SJCRH30 (cell line): ENCODE measurements around the gene SPEF2. TPM values are rescaled to one million over a fixed set of nuclear protein-coding genes. Genes with fewer than 3 reads are reported as not detected.
"Not testable (repeated sequence)": the region's sequence is repeated elsewhere in the genome, so short reads cannot be mapped to it uniquely, and the experiment has no call there.

Experiments
- DNase-seq, 2 experiments: peaks; one replicate each; pipeline ENCODE4 v3.0.0-alpha.2; 2015 to 2020
- H3K27ac ChIP-seq: fragments of 250-450 bp; sonication (Bioruptor Pico); 2 replicates; pipeline ENCODE4 v1.5.1; 2020; ENCODE audit warnings: mild to moderate bottlenecking, moderate library complexity
- H3K27me3 ChIP-seq: fragments of 250-450 bp; sonication (Bioruptor Pico); 2 replicates; pipeline ENCODE4 v1.5.1; 2020; ENCODE audit warnings: mild to moderate bottlenecking, moderate library complexity
- H3K36me3 ChIP-seq: fragments of 250-450 bp; sonication (Bioruptor Pico); 2 replicates; pipeline ENCODE4 v1.5.1; 2020; ENCODE audit warnings: mild to moderate bottlenecking, moderate library complexity
- H3K4me1 ChIP-seq: fragments of 250-450 bp; sonication (Bioruptor Pico); 2 replicates; pipeline ENCODE4 v1.5.1; 2020; ENCODE audit warnings: mild to moderate bottlenecking, moderate library complexity
- H3K4me3 ChIP-seq: fragments of 250-450 bp; sonication (Bioruptor Pico); 2 replicates; pipeline ENCODE4 v1.5.1; 2020; ENCODE audit warnings: mild to moderate bottlenecking, moderate library complexity
- H3K9me3 ChIP-seq: fragments of 250-450 bp; sonication (Bioruptor Pico); replicated peaks from 2 replicates; pipeline ENCODE4 v1.5.1; 2020; ENCODE audit warnings: mild to moderate bottlenecking, moderate library complexity
- total RNA-seq: library from RNA; depleted of rRNA; stranded (reverse); fragments of >200 nt; shearing (Covaris generic); gene quantifications from 2 replicates; pipeline ENCODE4 v1.2.3, GENCODE V29; 2014

SPEF2 gene
- total RNA-seq, 1 experiment from 2014 or later: not detected

DNA sequence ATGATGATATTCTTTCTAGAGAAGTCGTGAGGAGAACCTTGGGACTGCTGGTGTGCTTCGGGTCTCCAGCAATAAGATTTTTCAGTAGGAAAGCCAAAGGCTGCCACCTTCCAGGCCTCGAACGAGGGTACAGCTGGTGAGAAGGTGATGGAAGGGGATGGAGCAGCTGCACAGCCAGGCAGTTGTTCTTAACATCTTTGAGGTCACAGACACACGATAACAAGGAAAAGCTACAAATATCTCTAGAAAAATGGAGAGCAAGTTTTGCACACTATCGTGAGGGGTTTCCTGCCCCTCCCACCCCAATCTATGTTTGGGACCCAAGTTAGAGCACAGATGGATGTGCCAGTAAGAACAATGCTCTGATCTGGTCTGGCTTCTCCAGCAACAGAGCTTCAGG, 232.2 kb downstream of the SPEF2 start:
- no peaks in the 10 kb centered on the region; the same call in none of the 2 replicates for H3K9me3 ChIP-seq
- no peak overlapping the region for H3K4me3 ChIP-seq
- H3K27ac ChIP-seq: no peak overlapping the region
- peaks cover 4% of the 10 kb centered on the region; the same call in 1 of the 2 replicates for H3K27me3 ChIP-seq
- no peaks in the 10 kb centered on the region for H3K36me3 ChIP-seq
- no peaks in the 10 kb centered on the region for H3K4me1 ChIP-seq
- no peak for DNase-seq

DNA sequence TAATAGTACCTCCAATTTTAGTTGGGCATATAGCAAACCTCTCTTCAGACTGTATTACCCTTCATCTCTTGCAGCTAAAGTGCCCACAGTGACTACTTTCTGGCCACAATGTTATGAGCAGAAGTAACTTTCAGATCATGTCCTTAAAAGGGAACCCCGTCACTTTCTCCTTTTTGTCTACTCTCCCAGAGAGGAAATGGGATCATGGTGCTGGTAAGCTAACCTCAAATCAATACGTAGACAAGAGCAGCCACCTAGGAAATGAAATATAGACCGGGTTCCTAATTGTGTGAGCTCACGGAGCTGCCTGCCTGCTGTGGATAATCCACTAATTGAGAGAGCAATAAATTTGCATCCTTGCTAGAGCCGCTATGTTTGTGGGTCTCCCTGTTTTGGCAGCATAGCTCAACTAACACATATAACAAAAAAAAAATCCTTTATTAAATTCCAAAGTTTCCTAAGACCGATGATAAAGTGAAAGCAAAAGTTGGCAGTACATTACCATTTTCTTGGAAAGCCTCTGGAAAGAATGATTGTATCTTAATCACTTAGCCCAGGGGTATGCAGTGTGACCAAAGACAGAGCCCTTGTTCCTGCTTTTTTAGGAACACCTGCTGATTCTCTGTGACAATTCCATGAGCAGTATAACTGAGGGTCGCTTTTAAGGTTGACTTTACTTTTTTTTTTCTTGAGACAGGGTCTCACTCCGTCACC, 233.5 kb downstream of the SPEF2 start:
- Histone ChIP-seq H3K4me3 (no peak overlapping the region), H3K9me3 (no peaks in the 10 kb centered on the region; the same call in 1 of the 2 replicates), H3K36me3 (no peaks in the 10 kb centered on the region), H3K4me1 (no peaks in the 10 kb centered on the region), H3K27me3 (peaks cover 4% of the 10 kb centered on the region; the same call in 1 of the 2 replicates), H3K27ac (no peak overlapping the region)
- DNase-seq: no peak

DNA sequence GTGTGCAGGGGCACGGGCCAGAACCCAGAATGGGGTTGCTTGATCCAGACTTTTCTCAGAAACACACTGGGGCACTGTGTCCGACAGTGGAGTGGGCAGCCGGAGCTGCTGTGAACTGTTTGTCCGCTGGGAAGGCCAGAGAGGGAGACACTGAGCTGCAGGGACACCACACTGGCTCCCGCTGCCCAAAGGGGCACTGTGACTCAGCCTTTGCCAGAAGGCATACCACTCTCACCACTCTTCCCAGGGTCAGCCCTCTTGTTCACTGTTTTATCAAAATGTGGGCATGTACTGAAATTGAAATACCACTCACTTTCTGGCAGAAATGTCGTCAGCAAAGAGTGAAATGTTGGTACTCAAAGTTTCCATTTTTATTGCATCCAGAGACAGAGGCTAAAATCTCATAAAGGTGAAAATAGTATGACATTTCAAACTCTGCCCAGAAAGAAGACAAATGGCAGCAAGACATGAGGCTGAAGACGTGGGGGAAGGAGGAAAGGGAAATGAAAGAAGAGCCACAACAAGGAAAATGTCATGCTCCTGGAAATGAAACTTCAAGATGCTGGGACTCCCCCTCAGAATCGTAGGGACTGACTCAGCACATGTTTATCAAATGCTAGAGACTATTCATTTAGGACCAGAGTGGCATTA, 234.5 kb downstream of the SPEF2 start:
- Histone ChIP-seq H3K4me3 (no peak overlapping the region), H3K27me3 (peaks cover 4% of the 10 kb centered on the region; the same call in 1 of the 2 replicates), H3K9me3 (no peaks in the 10 kb centered on the region; the same call in 1 of the 2 replicates), H3K4me1 (no peaks in the 10 kb centered on the region), H3K27ac (no peak overlapping the region), H3K36me3 (no peaks in the 10 kb centered on the region)
- no peak for DNase-seq

DNA sequence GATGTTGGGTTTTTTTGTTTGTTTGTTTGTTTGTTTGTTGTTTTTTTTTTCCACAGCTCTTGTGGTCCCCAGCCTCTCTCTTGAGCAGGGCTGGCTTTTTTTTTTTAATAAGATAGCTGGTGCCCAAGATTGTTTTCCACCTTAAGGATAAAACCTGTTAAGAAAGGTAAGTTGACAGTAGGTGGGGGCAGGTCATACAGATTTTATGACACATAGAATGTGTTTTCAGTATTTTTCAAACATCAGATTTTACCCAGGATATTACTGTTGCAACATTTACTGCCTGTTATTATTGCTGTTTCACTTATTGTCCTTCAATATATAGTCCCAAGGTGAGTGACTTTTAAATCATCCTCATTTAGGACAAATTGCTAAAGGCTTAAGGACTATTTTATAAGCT, 235.1 kb downstream of the SPEF2 start:
- Histone ChIP-seq H3K27ac (no peak overlapping the region), H3K9me3 (no peaks in the 10 kb centered on the region; the same call in 1 of the 2 replicates), H3K36me3 (no peaks in the 10 kb centered on the region), H3K4me3 (no peak overlapping the region), H3K27me3 (peaks cover 4% of the 10 kb centered on the region; the same call in 1 of the 2 replicates), H3K4me1 (no peaks in the 10 kb centered on the region)
- no peak for DNase-seq

DNA sequence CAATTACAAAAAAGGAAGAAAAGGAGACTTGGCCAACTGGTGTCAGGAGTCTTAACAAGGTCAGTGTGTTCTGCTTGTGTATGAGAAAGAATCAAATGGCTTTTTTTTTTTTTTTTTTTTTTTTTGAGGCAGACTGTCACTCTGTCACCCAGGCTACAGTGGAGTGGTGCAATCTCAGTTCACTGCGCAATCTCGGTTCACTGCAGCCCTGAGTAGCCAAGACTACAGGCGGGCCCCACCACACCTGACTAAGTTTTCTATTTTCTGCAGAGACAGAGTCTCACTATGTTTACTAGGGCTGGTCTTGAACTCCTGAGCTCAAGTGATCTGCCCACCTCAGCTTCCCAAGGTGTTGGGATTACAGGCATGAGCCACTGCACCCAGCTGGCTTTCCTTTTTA, 236.0 kb downstream of the SPEF2 start:
- no peak for DNase-seq
- Histone ChIP-seq H3K27ac (no peak overlapping the region), H3K36me3 (no peaks in the 10 kb centered on the region), H3K4me1 (no peaks in the 10 kb centered on the region), H3K4me3 (no peak overlapping the region), H3K27me3 (peaks cover 4% of the 10 kb centered on the region; the same call in 1 of the 2 replicates), H3K9me3 (no peaks in the 10 kb centered on the region; the same call in 1 of the 2 replicates)

DNA sequence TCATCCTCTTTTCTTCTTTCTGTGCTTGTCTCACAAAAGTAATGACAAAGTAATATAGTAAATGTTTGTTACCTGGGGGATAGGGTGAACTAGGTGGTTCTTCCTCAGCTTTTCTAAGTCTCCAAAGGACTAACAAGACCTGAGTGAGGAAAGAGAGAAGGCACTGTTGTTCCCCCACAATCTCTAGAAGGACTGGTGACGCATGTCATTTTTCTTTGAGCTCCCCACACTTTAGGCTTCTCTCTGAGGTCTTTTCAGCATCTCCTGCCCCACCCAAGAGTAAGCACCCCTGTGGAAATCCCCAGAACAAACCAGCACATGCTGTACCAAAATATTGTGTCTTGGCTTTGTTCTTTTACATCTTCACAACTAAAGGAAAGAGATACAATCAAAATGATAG, 236.6 kb downstream of the SPEF2 start:
- Histone ChIP-seq H3K36me3 (no peaks in the 10 kb centered on the region), H3K9me3 (no peaks in the 10 kb centered on the region; the same call in 1 of the 2 replicates), H3K4me3 (no peak overlapping the region), H3K27ac (no peak overlapping the region), H3K4me1 (no peaks in the 10 kb centered on the region), H3K27me3 (peaks cover 4% of the 10 kb centered on the region; the same call in 1 of the 2 replicates)
- no peak for DNase-seq

DNA sequence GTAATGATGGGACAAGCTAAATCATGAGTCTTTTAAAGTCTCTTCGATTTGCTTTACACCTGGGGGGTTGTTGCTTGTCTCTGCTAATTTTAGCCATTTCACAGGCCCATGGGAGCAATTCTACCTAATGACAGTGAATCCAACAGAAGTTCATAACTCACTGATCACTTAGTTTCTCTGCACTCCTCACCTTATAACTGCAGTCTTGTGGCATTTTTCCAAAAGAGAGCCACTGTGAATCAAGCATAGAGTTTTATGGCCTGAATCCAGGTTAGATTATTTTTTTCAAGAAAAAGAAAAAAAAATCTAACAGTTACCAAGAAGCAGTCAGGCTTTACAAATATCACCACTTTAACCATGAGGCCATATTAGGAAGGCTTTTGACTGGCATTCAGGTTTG, 237.5 kb downstream of the SPEF2 start:
- Histone ChIP-seq H3K27ac (no peak overlapping the region), H3K27me3 (no peaks in the 10 kb centered on the region), H3K36me3 (no peaks in the 10 kb centered on the region), H3K9me3 (no peaks in the 10 kb centered on the region; the same call in 1 of the 2 replicates), H3K4me1 (no peaks in the 10 kb centered on the region), H3K4me3 (no peak overlapping the region)
- DNase-seq: no peak

DNA sequence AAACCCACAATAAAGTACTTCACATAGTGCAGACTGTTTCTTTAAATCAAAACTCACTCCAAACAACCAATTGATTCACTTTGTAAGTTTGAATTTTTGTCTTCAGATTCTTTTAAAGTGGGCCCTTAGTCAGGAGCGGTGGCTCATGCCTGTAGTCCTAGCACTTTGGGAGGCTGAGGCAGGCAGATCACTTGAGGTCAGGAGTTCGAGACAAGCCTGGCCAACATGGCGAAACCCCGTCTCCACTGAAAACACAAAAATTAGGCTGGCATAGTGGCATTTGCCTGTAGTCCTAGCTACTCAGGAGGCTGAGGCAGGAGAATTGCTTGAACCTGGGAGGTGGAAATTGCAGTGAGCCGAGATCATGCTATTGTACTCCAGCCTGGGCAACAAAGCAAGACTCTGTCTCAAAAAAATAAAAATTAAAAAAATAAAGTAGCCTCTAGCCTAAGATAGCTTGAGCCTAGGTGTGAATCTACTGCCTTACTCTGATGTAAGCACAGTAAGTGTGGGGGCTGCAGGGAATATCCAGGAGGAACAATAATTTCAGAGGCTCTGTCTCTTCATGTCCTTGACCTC, 238.6 kb downstream of the SPEF2 start:
- not testable (repeated sequence) for H3K4me1 ChIP-seq, H3K36me3 ChIP-seq, H3K9me3 ChIP-seq, H3K27me3 ChIP-seq, H3K27ac ChIP-seq, H3K4me3 ChIP-seq, DNase-seq

DNA sequence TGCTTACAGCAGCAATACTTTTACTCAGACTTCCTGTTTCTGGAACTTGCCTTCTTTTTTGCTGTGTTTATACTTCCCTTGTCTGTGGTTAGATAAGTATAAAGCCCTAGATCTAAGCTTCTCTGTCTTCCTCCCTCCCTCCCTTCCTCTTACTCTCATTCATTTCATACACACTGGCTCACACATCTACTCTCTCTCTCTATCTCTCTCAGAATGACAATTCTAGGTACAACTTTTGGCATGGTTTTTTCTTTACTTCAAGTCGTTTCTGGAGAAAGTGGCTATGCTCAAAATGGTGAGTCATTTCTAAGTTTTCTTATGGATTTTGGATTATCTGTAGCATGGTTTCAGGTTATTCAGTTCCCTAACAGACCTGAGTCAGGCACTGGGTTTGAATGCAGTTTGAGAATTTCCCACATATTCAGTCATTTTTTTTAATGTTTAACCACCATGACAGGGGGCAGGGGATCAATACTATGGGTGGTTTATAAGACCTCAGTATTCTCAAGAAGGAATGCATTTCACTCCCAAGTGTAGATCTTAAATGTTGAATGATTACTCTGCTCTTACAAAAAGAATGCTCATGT, 239.2 kb downstream of the SPEF2 start, which contains the start of gene IL7R:
IL7R (plus strand) TSS at position 127 of the 587 bp plus-strand sequence; CDS start at position 214, 87 bp downstream.
- Histone ChIP-seq H3K4me3 (no peak within 1 kb of the TSS), H3K36me3 (no peaks in the 10 kb centered on the region), H3K27me3 (no peaks in the 10 kb centered on the region), H3K9me3 (no peaks in the 10 kb centered on the region; the same call in 1 of the 2 replicates), H3K27ac (no peak within 1 kb of the TSS), H3K4me1 (no peaks in the 10 kb centered on the region)
- no peak for DNase-seq

DNA sequence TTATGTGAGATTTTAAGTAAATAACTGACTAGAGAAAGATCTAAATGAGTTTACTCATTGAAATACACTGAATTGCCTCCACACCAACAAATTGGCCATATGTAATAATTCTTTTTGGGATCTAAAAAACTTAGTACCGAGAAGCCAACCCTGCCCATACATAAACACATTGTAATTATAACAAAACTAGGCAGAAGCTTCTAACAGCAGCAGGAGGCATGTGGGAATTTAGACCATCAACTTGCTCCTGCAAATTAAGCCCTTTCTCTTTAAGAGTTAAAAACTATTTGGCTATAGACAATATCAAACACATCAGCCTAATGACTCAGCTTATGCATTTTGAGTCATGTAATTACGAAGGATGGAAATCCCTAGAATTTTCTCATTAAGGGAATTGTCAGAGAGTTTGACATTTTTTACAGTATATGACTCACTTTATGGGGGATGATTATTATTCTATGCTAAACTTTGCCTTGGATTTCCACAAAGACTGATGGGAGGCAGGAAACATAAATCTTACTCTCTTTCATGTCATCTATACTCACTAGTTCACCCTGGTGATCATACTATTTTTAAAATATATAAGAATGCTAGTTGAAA, 240.0 kb downstream of the SPEF2 start:
- H3K27me3 ChIP-seq: no peaks in the 10 kb centered on the region; the same call in 1 of the 2 replicates
- no peaks in the 10 kb centered on the region for H3K4me1 ChIP-seq
- H3K4me3 ChIP-seq: no peak overlapping the region
- DNase-seq: no peak
- H3K36me3 ChIP-seq: no peaks in the 10 kb centered on the region
- H3K27ac ChIP-seq: no peak overlapping the region
- no peaks in the 10 kb centered on the region; the same call in 1 of the 2 replicates for H3K9me3 ChIP-seq

DNA sequence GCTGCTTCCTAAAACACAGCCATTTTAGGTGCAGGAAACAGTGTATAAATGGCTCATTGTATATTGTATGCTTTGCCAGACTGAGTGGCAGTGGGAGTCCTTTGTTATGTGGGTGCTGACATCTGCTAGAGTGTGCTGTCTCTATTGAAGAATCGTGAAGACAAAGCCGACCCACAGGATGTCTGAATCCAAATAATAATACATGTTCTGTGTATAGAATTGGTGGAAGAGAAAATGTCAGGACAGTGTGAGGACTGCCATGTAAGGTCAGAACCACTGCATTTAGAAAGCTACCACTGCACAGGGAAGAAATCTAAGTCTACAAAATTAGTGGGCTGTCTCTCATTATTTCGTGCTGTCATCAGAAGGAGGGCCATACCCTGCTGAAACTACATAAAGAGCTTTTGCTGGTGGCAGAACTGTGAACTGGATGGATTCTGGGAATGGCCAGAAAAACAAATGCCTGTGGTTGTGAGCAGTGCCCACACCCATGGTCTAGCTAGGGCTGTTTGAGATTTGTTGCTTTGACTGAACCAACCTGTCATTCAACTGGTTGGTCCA, 241.5 kb downstream of the SPEF2 start:
- H3K27me3 ChIP-seq: no peaks in the 10 kb centered on the region; the same call in 1 of the 2 replicates
- no peaks in the 10 kb centered on the region; the same call in 1 of the 2 replicates for H3K9me3 ChIP-seq
- H3K4me3 ChIP-seq: no peak overlapping the region
- no peak for DNase-seq
- no peak overlapping the region for H3K27ac ChIP-seq
- no peaks in the 10 kb centered on the region for H3K4me1 ChIP-seq
- H3K36me3 ChIP-seq: no peaks in the 10 kb centered on the region

DNA sequence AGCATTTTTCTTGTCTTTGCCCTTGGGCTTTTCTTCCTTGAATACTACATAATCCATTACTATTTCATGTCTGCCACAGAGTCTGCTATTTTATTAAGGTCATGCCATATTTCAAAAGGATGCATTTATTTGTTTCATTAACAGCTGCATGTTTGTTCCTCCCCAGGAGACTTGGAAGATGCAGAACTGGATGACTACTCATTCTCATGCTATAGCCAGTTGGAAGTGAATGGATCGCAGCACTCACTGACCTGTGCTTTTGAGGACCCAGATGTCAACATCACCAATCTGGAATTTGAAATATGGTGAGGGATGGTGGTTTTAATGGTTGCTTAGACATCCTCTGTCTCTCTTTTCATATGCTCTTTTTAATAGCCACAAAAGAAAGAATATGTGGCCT, 243.0 kb downstream of the SPEF2 start:
- no peaks in the 10 kb centered on the region; the same call in 1 of the 2 replicates for H3K27me3 ChIP-seq
- no peaks in the 10 kb centered on the region for H3K4me1 ChIP-seq
- H3K27ac ChIP-seq: no peak overlapping the region
- no peak overlapping the region for H3K4me3 ChIP-seq
- DNase-seq: no peak
- H3K36me3 ChIP-seq: no peaks in the 10 kb centered on the region
- H3K9me3 ChIP-seq: no peaks in the 10 kb centered on the region

DNA sequence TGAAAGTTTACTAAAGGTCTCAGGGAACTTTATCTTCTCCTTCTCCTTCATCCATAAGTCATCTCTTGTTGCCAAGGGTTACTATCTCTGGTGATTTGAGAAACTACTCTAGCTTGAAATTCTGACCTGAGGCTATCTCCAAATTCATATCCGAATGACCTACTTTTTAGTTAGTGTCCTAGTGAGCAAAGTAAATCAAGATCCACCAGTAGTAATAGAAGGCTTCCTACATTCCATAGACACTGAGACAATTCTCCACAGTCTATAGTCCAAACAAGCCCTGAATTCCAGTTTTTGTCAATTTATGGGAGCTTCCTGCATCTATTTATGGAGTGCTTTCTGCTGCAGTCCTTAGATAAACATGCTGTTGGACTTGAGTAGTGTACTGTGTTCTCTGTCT, 244.1 kb downstream of the SPEF2 start:
- H3K36me3 ChIP-seq: no peaks in the 10 kb centered on the region
- DNase-seq: no peak
- no peak overlapping the region for H3K27ac ChIP-seq
- H3K9me3 ChIP-seq: no peaks in the 10 kb centered on the region
- no peaks in the 10 kb centered on the region for H3K4me1 ChIP-seq
- H3K4me3 ChIP-seq: no peak overlapping the region
- peaks cover 3% of the 10 kb centered on the region for H3K27me3 ChIP-seq

DNA sequence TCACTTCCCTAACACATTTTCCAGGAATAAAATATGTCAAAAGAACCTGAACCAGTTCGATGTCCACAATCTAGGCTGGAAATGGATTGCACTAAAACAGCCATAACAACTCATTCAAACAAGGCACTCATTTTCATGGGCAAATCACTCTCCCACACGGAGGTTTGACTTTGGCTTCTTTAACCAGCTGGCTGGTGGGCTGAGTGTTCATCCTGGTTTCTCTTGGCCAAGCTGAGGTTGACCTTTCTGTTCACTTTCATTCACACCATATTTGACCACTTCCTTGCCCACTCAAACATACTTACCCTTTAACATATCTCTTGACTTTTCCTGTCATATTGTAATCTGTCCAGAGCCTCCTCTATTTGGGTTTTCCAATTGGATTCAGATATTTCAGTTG, 244.5 kb downstream of the SPEF2 start:
- peaks cover 3% of the 10 kb centered on the region for H3K27me3 ChIP-seq
- no peak overlapping the region for H3K27ac ChIP-seq
- H3K36me3 ChIP-seq: no peaks in the 10 kb centered on the region
- no peak overlapping the region for H3K4me3 ChIP-seq
- no peaks in the 10 kb centered on the region for H3K4me1 ChIP-seq
- no peaks in the 10 kb centered on the region for H3K9me3 ChIP-seq
- DNase-seq: no peak
